SK-N-SH (cell line): ENCODE results near the gene COL9A3.

Experiments used
- CHD2 ChIP-seq: fragments of 150-350 bp; IDR thresholded peaks from 2 replicates; pipeline ENCODE4 v1.6.1; 2018; ENCODE audit warnings: low read length; ENCODE audit not compliant: partially characterized antibody
- CTCF ChIP-seq: fragments of 200-600 bp; sonication (generic); IDR thresholded peaks from 2 replicates; pipeline ENCODE4 v1.6.1; 2017; ENCODE audit warnings: antibody characterized with exemption, mild to moderate bottlenecking, moderate library complexity
- GABPA ChIP-seq: IDR thresholded peaks from 2 replicates; pipeline ENCODE4 v1.4.0; 2012; ENCODE audit warnings: low read depth, mild to moderate bottlenecking
- POLR2AphosphoS5 ChIP-seq: IDR thresholded peaks from 2 replicates; pipeline ENCODE4 v1.6.1; 2012; ENCODE audit warnings: low read depth, low read length
- RCOR1 ChIP-seq: fragments of 150-350 bp; IDR thresholded peaks from 2 replicates; pipeline ENCODE4 v1.6.1; 2017; ENCODE audit warnings: antibody characterized with exemption, low read length
- REST ChIP-seq: IDR thresholded peaks from 2 replicates; pipeline ENCODE4 v1.6.1; 2012; ENCODE audit warnings: mild to moderate bottlenecking, low read depth, low read length, moderate library complexity
- SMC3 ChIP-seq: IDR thresholded peaks from 2 replicates; pipeline ENCODE4 v1.6.1; 2012; ENCODE audit warnings: low read depth, low read length, improper control_type of control experiment
- TEAD4 ChIP-seq: IDR thresholded peaks from 2 replicates; pipeline ENCODE4 v1.4.0; 2012; ENCODE audit warnings: mild to moderate bottlenecking, borderline replicate concordance; ENCODE audit not compliant: insufficient read depth
- YY1 ChIP-seq: IDR thresholded peaks from 2 replicates; pipeline ENCODE4 v1.4.0; 2012; ENCODE audit warnings: low read depth, mild to moderate bottlenecking
- ZBTB33 ChIP-seq: IDR thresholded peaks from 2 replicates; pipeline ENCODE4 v1.4.0; 2012; ENCODE audit warnings: low read depth, borderline replicate concordance
- TF ChIP-seq, protein P1 (sequence below): IDR thresholded peaks from 2 replicates; pipeline ENCODE4 v1.4.0; 2012; ENCODE audit warnings: low read depth

DNA sequence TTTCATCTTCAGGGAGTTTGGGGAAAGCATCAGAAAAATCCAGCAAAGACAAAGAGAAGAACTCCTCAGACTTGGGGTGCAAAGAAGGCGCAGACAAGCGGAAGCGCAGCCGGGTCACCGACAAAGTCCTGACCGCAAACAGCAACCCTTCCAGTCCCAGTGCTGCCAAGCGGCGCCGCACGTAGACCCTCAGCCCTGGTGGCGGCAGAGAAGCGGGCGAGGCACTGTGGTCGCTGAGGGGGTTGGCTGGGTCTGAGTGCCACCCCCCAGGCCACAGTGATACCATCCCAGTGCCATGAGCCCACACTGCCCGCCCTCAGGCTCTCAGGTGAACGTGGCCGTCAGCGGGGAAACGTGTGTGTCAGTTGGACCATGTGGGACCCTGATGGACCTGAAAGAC, 17.4 kb upstream of the COL9A3 start:
- TF ChIP-seq, protein P1, sequence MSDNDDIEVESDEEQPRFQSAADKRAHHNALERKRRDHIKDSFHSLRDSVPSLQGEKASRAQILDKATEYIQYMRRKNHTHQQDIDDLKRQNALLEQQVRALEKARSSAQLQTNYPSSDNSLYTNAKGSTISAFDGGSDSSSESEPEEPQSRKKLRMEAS, result no peak
- TF ChIP-seq CTCF, result no peak
- TF ChIP-seq REST, result no peak
- TF ChIP-seq YY1, result no peak
- TF ChIP-seq GABPA, result no peak
- no peak for TF ChIP-seq ZBTB33
- no peak for TF ChIP-seq TEAD4
- no peak for TF ChIP-seq SMC3
- no peak for TF ChIP-seq RCOR1
- TF ChIP-seq CHD2, result no peak
- TF ChIP-seq POLR2AphosphoS5, result no peak
